ENCODE data around the gene STAT5B.

The STAT5B gene

GRCh38 chr17:42284566-42284965, 8.4 kb upstream of the STAT5B start:
- no peak for DNase-seq

- DNase-seq, result no peak
Measured at GRCh38 chr17:42284024-42284369, 7.8 kb upstream of the STAT5B start.

GRCh38 chr17:42283241-42284023, 7.2 kb upstream of the STAT5B start:
- no peak for DNase-seq

GRCh38 chr17:42282478-42283080, 6.4 kb upstream of the STAT5B start:
- DNase-seq, result no peak

GRCh38 chr17:42281571-42282096, 5.4 kb upstream of the STAT5B start:
- no peak for DNase-seq

- DNase-seq, result no peak
Measured at GRCh38 chr17:42279776-42280630, 3.8 kb upstream of the STAT5B start.

- DNase-seq, result no peak
Measured at GRCh38 chr17:42277342-42277712, 1.1 kb upstream of the STAT5B start.

- peak; percentile 44 to 48 for DNase-seq
Measured at GRCh38 chr17:42276609-42277341, 584 bp upstream of the STAT5B start.

GRCh38 chr17:42275527-42276358, 448 bp downstream of the STAT5B start:
- DNase-seq, result peak; percentile 38 to 61

- DNase-seq, result no peak
Measured at GRCh38 chr17:42274812-42275526, 1.2 kb downstream of the STAT5B start.

GRCh38 chr17:42274253-42274542, 2.0 kb downstream of the STAT5B start:
- no peak for DNase-seq

GRCh38 chr17:42273474-42274252, 2.5 kb downstream of the STAT5B start:
- peak in 1 of 2 donors; percentile 66 for DNase-seq

GRCh38 chr17:42272162-42272907, 3.9 kb downstream of the STAT5B start:
- peak; percentile 31 to 90 for DNase-seq

- DNase-seq, result peak in 1 of 2 donors; percentile 27
Measured at GRCh38 chr17:42271779-42272035, 4.5 kb downstream of the STAT5B start.

- DNase-seq, result peak in 1 of 2 donors; percentile 50
Measured at GRCh38 chr17:42271006-42271778, 5.0 kb downstream of the STAT5B start.

- no peak for DNase-seq
Measured at GRCh38 chr17:42270596-42270995, 5.6 kb downstream of the STAT5B start.

GRCh38 chr17:42270170-42270535, 6.0 kb downstream of the STAT5B start:
- peak in 1 of 2 donors; percentile 37 for DNase-seq

- no peak for DNase-seq
Measured at GRCh38 chr17:42268236-42268635, 8.0 kb downstream of the STAT5B start.
